Natural killer cell (primary cell): ENCODE measurements around the gene CASKIN2. TPM values are rescaled to one million over a fixed set of nuclear protein-coding genes. Genes with fewer than 3 reads are reported as not detected.

Source experiments
- ATAC-seq, 3 donors: fragments of 150-1000 bp in 2 of 3; fragments of 200-7000 bp in 1 of 3; cut with Tn5 transposase; 1 replicate in 1 of 3; 2 replicates in 2 of 3; pipeline ENCODE4 v1.10.0; 2021; ENCODE audit warnings: mild to moderate bottlenecking in 2 of 3, moderate library complexity in 2 of 3
- DNase-seq, 2 donors: peaks; one replicate each; pipeline versions ENCODE4 v3.0.0 to v3.0.0-alpha.2; 2013 to 2021; ENCODE audit warnings: mixed read lengths in 1 of 2
- H3K27ac ChIP-seq: one replicate; pipeline ENCODE4 v1.5.1; 2013; ENCODE audit warnings: mild to moderate bottlenecking, low read length
- H3K27me3 ChIP-seq: one replicate; pipeline ENCODE4 v1.6.1; 2013; ENCODE audit warnings: low read length; ENCODE audit not compliant: control insufficient read depth, insufficient read depth
- H3K36me3 ChIP-seq: one replicate; pipeline ENCODE4 v1.6.1; 2013; ENCODE audit warnings: low read length; ENCODE audit not compliant: control insufficient read depth, insufficient read depth
- H3K4me1 ChIP-seq: one replicate; pipeline ENCODE4 v1.6.1; 2013; ENCODE audit warnings: low read length; ENCODE audit not compliant: control insufficient read depth, insufficient read depth
- H3K4me3 ChIP-seq: one replicate; pipeline ENCODE4 v1.5.1; 2013; ENCODE audit warnings: low read length
- H3K9me3 ChIP-seq: one replicate; pipeline ENCODE4 v1.6.1; 2013; ENCODE audit warnings: low read length; ENCODE audit not compliant: control insufficient read depth, insufficient read depth
- H3K27ac Mint-ChIP-seq, 2 donors: one replicate each; pipeline ENCODE4 v1.8.0; 2022; ENCODE audit warnings: mild to moderate bottlenecking in 2 of 2, mixed read lengths in 2 of 2, moderate library complexity in 1 of 2
- H3K27me3 Mint-ChIP-seq, 2 donors: one replicate each; pipeline ENCODE4 v1.8.0; 2022; ENCODE audit warnings: low read depth in 2 of 2, mixed read lengths in 2 of 2
- H3K36me3 Mint-ChIP-seq: one replicate; pipeline ENCODE4 v1.8.0; 2022; ENCODE audit warnings: mixed read lengths
- H3K4me1 Mint-ChIP-seq, 2 donors: one replicate each; pipeline ENCODE4 v1.8.0; 2022; ENCODE audit warnings: mixed read lengths in 2 of 2
- H3K4me3 Mint-ChIP-seq: one replicate; pipeline ENCODE4 v1.8.0; 2022; ENCODE audit warnings: mild to moderate bottlenecking, moderate library complexity, mixed read lengths
- H3K9me3 Mint-ChIP-seq, 2 donors: one replicate each; pipeline ENCODE4 v1.8.0; 2022; ENCODE audit warnings: mixed read lengths in 2 of 2
- CTCF ChIP-seq: fragments of 200-600 bp; IDR thresholded peaks from one replicate; pipeline ENCODE4 v1.8.0; 2022; ENCODE audit warnings: antibody characterized with exemption
- WGBS: methylation state at CpG from one replicate; pipeline ENCODE4 v1.1.7; 2013; ENCODE audit warnings: missing lambda C conversion rate; ENCODE audit not compliant: insufficient coverage; 5-methylcytosine and 5-hydroxymethylcytosine counted together
- intact Hi-C: fragments of 100-400 bp; cut with micrococcal nuclease; formaldehyde crosslinking; loops from one replicate; pipeline ENCODE4 v1.14.2; 2022
- total RNA-seq, 4 donors: library from RNA; stranded (reverse); fragments of 120-200 nt in 1 of 4; gene quantifications; one replicate each; pipeline versions ENCODE4 v1.2.3 to v1.2.4, GENCODE V29; 2013 to 2022

CASKIN2 gene
- total RNA-seq, 3 donors from 2014 or later (not counting 1 experiment from before 2014, with no cell fraction given) = 0.49 to 1.8 (median 1.7) TPM

GRCh38 chr17:75493476-75494129 is 21.7 kb downstream of the CASKIN2 start:
- peaks cover 7% of the 10 kb centered on the region for H3K4me1 ChIP-seq
- peaks cover 68% of the 10 kb centered on the region for H3K36me3 ChIP-seq
- no peak overlapping the region for H3K4me3 ChIP-seq
- ATAC-seq (no peak), DNase-seq (no peak)
- no peak overlapping the region for H3K27ac ChIP-seq
- H3K27me3 ChIP-seq = no peaks in the 10 kb centered on the region
- no peak overlapping the region for H3K27ac Mint-ChIP-seq
- intact Hi-C loops = no loop called here
- H3K4me1 Mint-ChIP-seq = no peaks in the 10 kb centered on the region
- H3K9me3 Mint-ChIP-seq = no peaks in the 10 kb centered on the region
- H3K9me3 ChIP-seq = no peaks in the 10 kb centered on the region
- 98% methylated on average over 23 of the region's 23 CpGs for WGBS
- no peak overlapping the region for H3K4me3 Mint-ChIP-seq
- no peaks in the 10 kb centered on the region for H3K27me3 Mint-ChIP-seq
- TF ChIP-seq CTCF = no peak
- no peaks in the 10 kb centered on the region for H3K36me3 Mint-ChIP-seq

- DNase-seq (no peak), ATAC-seq (no peak)
- no peak overlapping the region for H3K27ac ChIP-seq
- H3K27me3 ChIP-seq = no peaks in the 10 kb centered on the region
- 95% methylated on average over 23 of the region's 23 CpGs for WGBS
- intact Hi-C loops = no loop called here
- H3K36me3 Mint-ChIP-seq = no peaks in the 10 kb centered on the region
- H3K4me3 ChIP-seq = no peak overlapping the region
- H3K27me3 Mint-ChIP-seq = no peaks in the 10 kb centered on the region
- H3K27ac Mint-ChIP-seq = no peak overlapping the region
- H3K4me3 Mint-ChIP-seq = no peak overlapping the region
- H3K4me1 Mint-ChIP-seq = peaks cover 2 to 3% of the 10 kb centered on the region in 2 donors
- no peak for TF ChIP-seq CTCF
- no peaks in the 10 kb centered on the region for H3K9me3 Mint-ChIP-seq
- H3K36me3 ChIP-seq = peaks cover 64% of the 10 kb centered on the region
- H3K9me3 ChIP-seq = no peaks in the 10 kb centered on the region
- H3K4me1 ChIP-seq = peaks cover 12% of the 10 kb centered on the region
Measured at GRCh38 chr17:75492555-75493168, 22.7 kb downstream of the CASKIN2 start.

GRCh38 chr17:75491680-75492079 is 23.7 kb downstream of the CASKIN2 start:
- Mint-ChIP-seq H3K4me3 (no peak overlapping the region), H3K4me1 (peaks cover 12 to 13% of the 10 kb centered on the region in 2 donors), H3K27me3 (no peaks in the 10 kb centered on the region), H3K36me3 (no peaks in the 10 kb centered on the region), H3K9me3 (no peaks in the 10 kb centered on the region), H3K27ac (no peak overlapping the region)
- H3K9me3 ChIP-seq = no peaks in the 10 kb centered on the region
- H3K27ac ChIP-seq = no peak overlapping the region
- H3K27me3 ChIP-seq = no peaks in the 10 kb centered on the region
- intact Hi-C loops = no loop called here
- peaks cover 20% of the 10 kb centered on the region for H3K4me1 ChIP-seq
- ATAC-seq = no peak
- TF ChIP-seq CTCF = no peak
- DNase-seq = no peak
- WGBS = 96% methylated on average over 15 of the region's 15 CpGs
- no peak overlapping the region for H3K4me3 ChIP-seq
- H3K36me3 ChIP-seq = peaks cover 57% of the 10 kb centered on the region
